Activated CD8-positive, alpha-beta T cell treated with anti-CD3 and anti-CD28 coated beads for 36 hours (primary cell): Measurements from ENCODE around the gene DPEP2. TPM values are rescaled to one million over a fixed set of nuclear protein-coding genes. Genes with fewer than 3 reads are reported as not detected.

ENCODE experiments used
- ATAC-seq: fragments of 200-7000 bp; cut with Tn5 transposase; one replicate; pipeline ENCODE4 v1.10.0; 2021; ENCODE audit warnings: mild to moderate bottlenecking, moderate library complexity
- CTCF ChIA-PET: fragments of 350-600 bp; sonication (Branson Sonifier 250); formaldehyde crosslinking; loops from one replicate; lab custom pipeline; 2021; ENCODE audit warnings: antibody characterized with exemption; lab: Charles Lee
- POLR2A ChIA-PET: fragments of 350-600 bp; sonication (Branson Sonifier 250); formaldehyde crosslinking; loops from one replicate; lab custom pipeline; 2021; ENCODE audit warnings: antibody characterized with exemption; lab: Charles Lee
- DNase-seq: peaks from one replicate; pipeline ENCODE4 v3.0.0-alpha.2; 2020
- H3K27ac Mint-ChIP-seq: one replicate; pipeline ENCODE4 v1.8.0; 2021; ENCODE audit warnings: mild to moderate bottlenecking, mixed read lengths
- H3K27me3 Mint-ChIP-seq: one replicate; pipeline ENCODE4 v1.8.0; 2021; ENCODE audit warnings: mixed read lengths
- H3K36me3 Mint-ChIP-seq: one replicate; pipeline ENCODE4 v1.8.0; 2021; ENCODE audit warnings: low read depth, mixed read lengths
- H3K4me1 Mint-ChIP-seq: one replicate; pipeline ENCODE4 v1.8.0; 2021; ENCODE audit warnings: low read depth, mixed read lengths
- H3K4me3 Mint-ChIP-seq: one replicate; pipeline ENCODE4 v1.8.0; 2021; ENCODE audit warnings: mild to moderate bottlenecking, moderate library complexity, mixed read lengths
- H3K9me3 Mint-ChIP-seq: one replicate; pipeline ENCODE4 v1.8.0; 2021; ENCODE audit warnings: mixed read lengths
- CTCF ChIP-seq: fragments of 200-600 bp; IDR thresholded peaks from one replicate; pipeline ENCODE4 v1.8.0; 2022; ENCODE audit warnings: antibody characterized with exemption, mild to moderate bottlenecking
- intact Hi-C: fragments of 100-400 bp; cut with micrococcal nuclease; formaldehyde crosslinking; loops from one replicate; pipeline ENCODE4 v1.10.0; 2022
- total RNA-seq, 2 experiments: library from RNA; stranded (reverse); gene quantifications; one replicate each; pipeline ENCODE4 v1.2.3, GENCODE V29; 2021

Gene DPEP2
- total RNA-seq, 2 experiments from 2014 or later, result 2.9 TPM

GRCh38 chr16:67948015-67948414 lies 51.3 kb downstream of the DPEP2 start:
- CTCF ChIA-PET, result no interaction called here
- DNase-seq (no peak), ATAC-seq (no peak)
- no peaks in the 10 kb centered on the region for H3K4me1 Mint-ChIP-seq
- no peaks in the 10 kb centered on the region for H3K27me3 Mint-ChIP-seq
- no peak for TF ChIP-seq CTCF
- intact Hi-C loops, result no loop called here
- peaks cover 11% of the 10 kb centered on the region for H3K36me3 Mint-ChIP-seq
- H3K9me3 Mint-ChIP-seq, result no peaks in the 10 kb centered on the region
- POLR2A ChIA-PET, result interaction anchor here (1.0 kb wide), 1 partner anchor 11 kb away, joined by 4 read pairs; the partner anchor contains the start of gene PSMB10
- H3K4me3 Mint-ChIP-seq, result no peak overlapping the region
- H3K27ac Mint-ChIP-seq, result no peak overlapping the region

GRCh38 chr16:67946966-67947558 lies 52.2 kb downstream of the DPEP2 start:
- Mint-ChIP-seq H3K27me3 (no peaks in the 10 kb centered on the region), H3K4me3 (no peak overlapping the region), H3K27ac (no peak overlapping the region), H3K36me3 (peaks cover 11% of the 10 kb centered on the region), H3K4me1 (peaks cover 2% of the 10 kb centered on the region), H3K9me3 (no peaks in the 10 kb centered on the region)
- ATAC-seq (no peak), DNase-seq (no peak)
- no peak for TF ChIP-seq CTCF
- POLR2A ChIA-PET, result interaction anchor here (1.0 kb wide), 1 partner anchor 10 kb away, joined by 4 read pairs; the partner anchor contains the start of gene PSMB10
- intact Hi-C loops, result no loop called here
- CTCF ChIA-PET, result interaction anchor here (0.7 to 1.6 kb wide), 4 partner anchors 11 to 94 kb away, joined by 3 to 4 read pairs (median 4); partner anchors contain the start of gene PSMB10

- Mint-ChIP-seq H3K9me3 (no peaks in the 10 kb centered on the region), H3K27ac (no peak overlapping the region), H3K27me3 (no peaks in the 10 kb centered on the region), H3K4me1 (peaks cover 10% of the 10 kb centered on the region), H3K4me3 (no peak overlapping the region), H3K36me3 (peaks cover 12% of the 10 kb centered on the region)
- POLR2A ChIA-PET, result no interaction called here
- no peak for TF ChIP-seq CTCF
- CTCF ChIA-PET, result interaction anchor here (1.0 to 1.6 kb wide), 3 partner anchors 10 to 94 kb away, joined by 3 to 4 read pairs (median 4); partner anchors contain the start of gene PSMB10
- ATAC-seq (no peak), DNase-seq (no peak)
- intact Hi-C loops, result no loop called here
Measured at GRCh38 chr16:67946128-67946569, 53.1 kb downstream of the DPEP2 start.

- H3K4me1 Mint-ChIP-seq, result peaks cover 13% of the 10 kb centered on the region
- no peaks in the 10 kb centered on the region for H3K9me3 Mint-ChIP-seq
- peaks cover 13% of the 10 kb centered on the region for H3K36me3 Mint-ChIP-seq
- no peaks in the 10 kb centered on the region for H3K27me3 Mint-ChIP-seq
- no peak for ATAC-seq
- H3K4me3 Mint-ChIP-seq, result no peak overlapping the region
- intact Hi-C loops, result no loop called here
- no peak for TF ChIP-seq CTCF
- H3K27ac Mint-ChIP-seq, result no peak overlapping the region
- POLR2A ChIA-PET, result interaction anchor here (1.0 to 1.4 kb wide), 2 partner anchors 10 to 78 kb away, joined by 3 to 6 read pairs; partner anchors contain the start of gene DUS2
- CTCF ChIA-PET, result interaction anchor here (1.1 to 1.6 kb wide), 2 partner anchors 9 to 56 kb away, joined by 3 to 4 read pairs; partner anchors contain the start of gene PSMB10
- DNase-seq, result no peak
Measured at GRCh38 chr16:67945392-67945933, 53.8 kb downstream of the DPEP2 start.
